Fibroblast of villous mesenchyme (primary cell): ENCODE results near the gene TSC22D4. TPM values are rescaled to one million over a fixed set of nuclear protein-coding genes. Genes with fewer than 3 reads are reported as not detected.

ENCODE experiments used
- DNase-seq: peaks from one replicate; pipeline ENCODE4 v3.0.0-alpha.2; 2010; ENCODE audit warnings: low read depth
- H3K4me3 ChIP-seq: 2 replicates; pipeline ENCODE4 v1.5.1; 2011; ENCODE audit warnings: low read depth, mild to moderate bottlenecking, low read length
- total RNA-seq: library from RNA; depleted of rRNA; stranded (reverse); fragments of >200 nt; gene quantifications from 2 replicates; pipeline ENCODE4 v1.2.3, GENCODE V29; 2012
- TF ChIP-seq, protein P1 (sequence below): IDR thresholded peaks from 2 replicates; pipeline ENCODE4 v1.5.1; 2012; ENCODE audit warnings: low read depth, mild to moderate bottlenecking, low read length; ENCODE audit not compliant: insufficient read depth

TSC22D4 gene
- total RNA-seq, 1 donor, result 30.2 TPM

DNA sequence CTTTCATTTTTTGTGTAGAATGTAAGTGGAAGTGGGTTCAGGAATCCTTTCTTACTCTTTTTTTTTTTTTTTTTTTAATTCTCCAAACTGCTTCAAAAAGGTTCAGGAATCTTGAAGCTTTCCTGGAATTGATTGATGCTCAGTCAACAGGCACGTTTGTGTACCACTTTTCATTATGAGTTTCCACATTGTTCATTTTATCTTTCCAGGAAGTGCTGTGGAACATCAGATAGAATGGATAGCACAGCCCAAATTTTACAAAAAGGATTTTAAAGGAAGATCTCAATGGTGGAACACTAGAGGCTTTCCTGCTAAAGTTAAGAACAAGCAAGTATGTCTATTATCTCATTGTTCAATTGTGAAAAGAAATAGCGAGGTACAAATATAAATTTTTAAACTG, 40.8 kb downstream of the TSC22D4 start:
- no peak overlapping the region for H3K4me3 ChIP-seq
- DNase-seq, result no peak
- TF ChIP-seq, protein P1, sequence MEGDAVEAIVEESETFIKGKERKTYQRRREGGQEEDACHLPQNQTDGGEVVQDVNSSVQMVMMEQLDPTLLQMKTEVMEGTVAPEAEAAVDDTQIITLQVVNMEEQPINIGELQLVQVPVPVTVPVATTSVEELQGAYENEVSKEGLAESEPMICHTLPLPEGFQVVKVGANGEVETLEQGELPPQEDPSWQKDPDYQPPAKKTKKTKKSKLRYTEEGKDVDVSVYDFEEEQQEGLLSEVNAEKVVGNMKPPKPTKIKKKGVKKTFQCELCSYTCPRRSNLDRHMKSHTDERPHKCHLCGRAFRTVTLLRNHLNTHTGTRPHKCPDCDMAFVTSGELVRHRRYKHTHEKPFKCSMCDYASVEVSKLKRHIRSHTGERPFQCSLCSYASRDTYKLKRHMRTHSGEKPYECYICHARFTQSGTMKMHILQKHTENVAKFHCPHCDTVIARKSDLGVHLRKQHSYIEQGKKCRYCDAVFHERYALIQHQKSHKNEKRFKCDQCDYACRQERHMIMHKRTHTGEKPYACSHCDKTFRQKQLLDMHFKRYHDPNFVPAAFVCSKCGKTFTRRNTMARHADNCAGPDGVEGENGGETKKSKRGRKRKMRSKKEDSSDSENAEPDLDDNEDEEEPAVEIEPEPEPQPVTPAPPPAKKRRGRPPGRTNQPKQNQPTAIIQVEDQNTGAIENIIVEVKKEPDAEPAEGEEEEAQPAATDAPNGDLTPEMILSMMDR, result no peak

DNA sequence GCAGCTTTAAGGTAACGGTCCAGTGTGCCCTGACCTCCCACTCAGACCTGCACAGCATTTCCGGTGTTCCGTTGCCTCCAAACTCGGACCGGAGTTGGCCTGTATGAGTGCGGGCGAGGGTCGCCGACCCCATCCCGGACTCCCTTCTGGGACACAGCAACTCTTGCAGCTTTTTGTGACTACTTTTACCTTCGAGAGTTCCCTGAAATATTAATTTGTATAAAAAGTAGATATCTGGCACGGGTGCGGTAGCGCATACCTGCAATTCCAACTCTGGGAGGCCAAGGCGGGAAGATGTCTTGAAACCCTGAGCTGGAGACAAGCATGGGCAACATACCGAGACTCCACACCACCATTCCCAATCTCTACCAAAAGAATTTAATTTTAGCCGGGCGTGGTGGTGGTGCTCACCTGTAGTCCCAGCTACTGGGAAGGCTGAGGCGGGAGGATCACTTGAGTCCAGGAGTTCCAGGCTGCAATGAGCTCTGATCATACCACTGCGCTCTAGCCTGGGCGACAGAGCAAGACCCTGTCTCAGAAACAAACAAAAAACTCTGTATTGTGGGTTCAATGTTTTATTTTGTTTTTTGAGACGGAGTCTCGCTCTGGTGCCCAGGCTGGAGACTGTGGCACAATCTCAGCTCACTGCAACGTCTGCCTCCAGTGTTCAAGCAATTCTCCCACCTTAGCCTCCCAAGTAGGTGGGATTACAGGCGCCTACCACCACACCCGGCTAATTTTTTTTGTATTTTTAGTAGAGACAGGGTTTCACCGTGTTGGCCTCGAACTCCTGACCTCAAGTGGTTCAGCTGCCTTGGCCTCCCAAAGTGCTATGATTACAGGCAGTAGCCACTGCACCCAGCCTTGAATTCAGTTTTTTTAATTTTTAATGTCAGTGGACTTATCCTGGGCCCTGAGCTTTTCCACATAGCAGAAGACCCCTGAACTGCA, 41.6 kb downstream of the TSC22D4 start:
- no peak overlapping the region for H3K4me3 ChIP-seq
- no peak for DNase-seq
- TF ChIP-seq, protein P1, result no peak

DNA sequence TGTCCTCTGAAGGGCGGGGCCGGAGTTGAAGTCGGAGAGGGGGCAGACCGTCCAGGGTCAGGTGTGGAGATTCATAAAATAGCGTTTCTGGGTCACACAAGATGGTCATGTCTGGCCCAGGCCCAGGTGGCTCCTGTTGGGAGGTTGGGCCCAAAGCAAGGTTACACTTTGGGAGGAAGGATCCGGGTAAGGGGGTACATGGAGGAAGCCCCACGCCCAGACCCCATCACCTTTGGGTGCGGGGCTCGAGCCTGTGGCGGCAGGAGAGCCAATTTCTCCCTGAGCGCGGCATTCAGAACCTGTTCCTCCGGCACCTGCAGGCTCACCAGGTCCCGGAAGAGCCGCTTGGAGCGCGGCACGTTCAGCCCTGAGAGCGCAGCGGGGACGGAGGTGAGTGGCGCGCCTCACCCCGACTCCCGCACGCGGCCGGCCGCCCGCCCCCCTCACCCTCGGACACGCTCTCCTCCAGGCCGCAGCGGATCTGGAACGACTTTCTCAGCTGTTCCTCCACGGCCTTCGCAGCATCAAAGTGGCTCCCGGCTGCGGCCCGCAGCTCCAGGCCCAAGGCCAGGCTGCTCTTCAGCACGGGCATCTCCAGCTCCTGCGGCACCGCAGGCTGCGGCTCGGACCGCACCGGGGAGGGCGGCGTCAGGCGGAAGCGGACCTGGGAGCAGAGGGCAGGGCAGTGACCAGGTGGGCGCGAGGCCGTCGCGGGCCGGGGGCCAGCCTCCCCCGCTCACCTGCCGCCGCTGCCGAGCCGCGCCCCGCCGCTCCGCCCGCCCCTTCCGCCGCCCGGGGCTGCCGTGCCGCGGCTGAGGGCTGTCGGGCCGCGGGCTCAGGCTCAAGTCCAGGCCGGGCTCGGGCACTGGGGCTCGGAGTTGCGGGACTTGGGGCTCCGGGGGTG, 43.4 kb downstream of the TSC22D4 start:
- DNase-seq, result peak; percentile 19
- peak overlapping the region; percentile 86 for H3K4me3 ChIP-seq
- TF ChIP-seq, protein P1, result no peak

DNA sequence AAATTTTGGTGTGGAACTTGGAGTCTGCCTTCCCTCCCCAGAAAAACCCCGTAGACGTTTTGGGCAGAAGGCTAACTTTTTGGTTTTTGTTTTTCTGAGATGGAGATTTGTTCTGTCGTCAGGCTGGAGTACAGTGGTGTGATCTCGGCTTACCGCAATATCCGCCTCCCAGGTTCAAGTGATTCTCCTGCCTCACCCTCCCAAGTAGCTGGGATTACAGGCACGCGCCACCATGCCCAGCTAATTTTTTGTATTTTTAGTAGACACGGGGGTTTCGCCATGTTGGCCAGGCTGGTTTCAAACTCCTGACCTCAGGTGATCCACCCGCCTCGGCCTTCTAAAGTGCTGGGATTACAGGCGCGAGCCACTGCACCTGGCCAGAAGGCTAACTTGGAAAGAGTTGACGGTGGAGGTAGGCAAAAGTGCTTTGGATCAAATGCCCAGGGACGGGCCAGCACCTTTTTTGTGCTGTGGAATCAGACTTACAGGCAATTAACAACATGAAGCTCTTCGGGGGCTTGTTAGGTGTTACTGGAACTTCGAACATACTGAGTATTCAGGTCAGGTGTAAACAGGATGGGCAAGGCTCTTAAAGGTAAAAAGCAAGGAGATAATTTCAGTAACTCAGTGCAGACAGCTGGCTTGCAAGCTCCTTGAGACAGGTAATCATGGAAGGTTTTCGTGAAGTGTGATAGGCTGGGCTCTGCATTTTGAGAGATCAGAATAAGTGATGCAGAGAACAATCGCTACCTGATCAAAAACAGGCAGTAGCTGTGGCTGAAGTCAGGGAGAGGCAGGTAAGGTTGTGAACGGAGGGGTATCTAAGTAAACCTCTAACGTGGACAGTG, 44.5 kb downstream of the TSC22D4 start:
- TF ChIP-seq, protein P1, result no peak
- H3K4me3 ChIP-seq, result peak overlapping the region; percentile 86
- DNase-seq, result no peak

DNA sequence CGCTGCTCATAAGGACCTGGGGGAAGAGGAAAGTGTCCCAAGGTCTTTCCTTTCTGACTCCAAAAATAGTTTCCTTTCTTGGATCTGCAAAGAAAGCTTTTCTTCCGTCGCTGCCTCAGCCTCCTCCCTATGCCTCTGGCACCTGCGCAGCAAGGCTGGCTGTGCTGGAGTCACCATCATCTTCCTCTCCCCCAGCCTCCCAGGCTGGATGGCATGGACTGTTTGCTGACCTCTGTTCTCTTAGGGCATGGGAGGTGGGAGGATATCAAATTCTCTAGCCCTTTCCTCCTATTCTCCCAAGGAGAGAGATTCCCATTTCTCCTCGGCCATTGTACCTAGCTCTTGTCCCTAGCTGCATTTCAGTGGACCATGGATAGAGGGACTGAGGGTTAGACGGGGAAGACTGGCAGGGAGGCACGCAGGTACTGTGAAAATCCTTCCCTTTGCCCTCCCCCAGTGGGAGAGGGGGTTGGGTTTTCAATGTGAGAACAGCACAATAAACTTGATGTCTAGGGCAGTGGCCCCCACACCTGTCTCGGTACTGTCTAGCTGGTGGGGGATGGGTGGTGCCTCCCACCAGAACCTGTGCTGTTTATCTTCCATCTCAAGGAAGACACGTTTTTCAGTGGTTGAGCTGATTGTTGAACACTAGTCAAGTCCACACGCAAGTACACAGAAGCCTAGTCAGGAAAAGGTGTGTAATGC, 45.3 kb downstream of the TSC22D4 start:
- H3K4me3 ChIP-seq, result no peak overlapping the region
- no peak for DNase-seq
- TF ChIP-seq, protein P1, result no peak

DNA sequence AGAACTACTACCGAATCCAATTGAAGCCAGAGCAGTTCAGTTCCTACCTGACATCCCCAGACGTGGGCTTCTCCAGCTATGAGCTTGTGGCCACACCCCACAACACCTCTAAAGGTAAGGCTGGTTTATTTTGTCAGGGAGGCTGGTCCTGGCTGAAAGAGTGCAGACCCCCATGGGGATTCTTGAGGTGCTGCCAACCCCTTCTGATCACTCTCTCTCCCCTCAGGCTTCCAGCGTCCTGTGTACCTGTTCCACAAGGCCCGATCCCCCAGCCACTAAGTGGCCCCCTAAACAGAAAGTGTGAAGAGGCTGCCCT, 45.8 kb downstream of the TSC22D4 start:
- H3K4me3 ChIP-seq, result no peak overlapping the region
- TF ChIP-seq, protein P1, result no peak
- DNase-seq, result no peak
